ENCODE measurements around the gene COL28A1. TPM values are rescaled to one million over a fixed set of nuclear protein-coding genes. Genes with fewer than 3 reads are reported as not detected.
A peak's percentile ranks its signal among the peaks of the same experiment; 100 is the strongest.

COL28A1 gene
- under 1 TPM in 1 of 2 donors, not detected in 1; 0.09 TPM for total RNA-seq

DNA sequence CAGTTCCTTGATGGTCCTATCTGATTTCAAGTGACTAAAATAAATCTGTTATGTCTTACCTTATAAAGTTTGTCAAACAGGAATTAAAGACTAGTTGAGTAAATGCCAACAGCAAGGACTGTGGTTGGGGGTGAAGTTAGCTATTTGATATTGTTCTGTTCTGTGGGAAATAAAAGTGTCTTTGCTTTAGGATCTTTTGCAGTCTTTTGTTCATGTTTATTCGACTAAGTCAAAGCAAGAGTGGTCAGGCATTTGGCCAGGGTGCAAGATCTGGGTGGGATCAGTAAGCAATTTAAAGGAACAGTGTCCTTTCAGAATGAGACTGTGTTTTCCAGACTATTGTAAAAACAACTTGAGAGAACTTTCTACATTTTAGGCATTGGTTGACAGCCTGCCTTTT, at the start of gene COL28A1:
Gene COL28A1 (minus strand): TSS at position 183 of the 400 bp plus-strand sequence. CDS start 2,998 bp downstream, outside the sequence.
- Mint-ChIP-seq H3K9me3 (no peaks in the 10 kb centered on the region), H3K27ac (no peak within 1 kb of the TSS), H3K36me3 (no peaks in the 10 kb centered on the region)
- ATAC-seq (no peak), DNase-seq (ENCODE audit: low spot score in 2 of 2) (no peak)

DNA sequence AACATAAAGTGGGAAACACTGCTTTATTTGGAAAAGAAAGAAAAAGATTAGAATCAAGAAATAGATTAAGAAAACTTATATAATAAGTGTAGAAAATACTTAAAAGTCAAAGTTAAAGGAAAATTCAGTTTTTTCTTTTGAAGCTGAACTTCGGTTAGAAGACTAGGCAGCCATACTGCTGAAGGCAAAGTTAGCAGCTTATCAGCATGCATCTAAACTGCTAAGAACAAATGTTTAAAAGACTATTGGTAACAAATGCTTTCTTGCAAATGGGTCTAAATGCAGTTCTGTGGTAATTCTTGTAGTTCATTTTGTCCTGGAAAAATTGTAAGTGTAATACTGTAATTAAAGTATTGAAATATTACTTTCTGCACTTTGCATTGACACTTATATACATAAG, 49.0 kb upstream of the COL28A1 start:
- H3K27ac Mint-ChIP-seq = no peak overlapping the region
- H3K9me3 Mint-ChIP-seq = no peaks in the 10 kb centered on the region
- H3K36me3 Mint-ChIP-seq = peaks cover 0 to 7% of the 10 kb centered on the region in 2 donors
- ATAC-seq (no peak), DNase-seq (ENCODE audit: low spot score in 2 of 2) (no peak)

DNA sequence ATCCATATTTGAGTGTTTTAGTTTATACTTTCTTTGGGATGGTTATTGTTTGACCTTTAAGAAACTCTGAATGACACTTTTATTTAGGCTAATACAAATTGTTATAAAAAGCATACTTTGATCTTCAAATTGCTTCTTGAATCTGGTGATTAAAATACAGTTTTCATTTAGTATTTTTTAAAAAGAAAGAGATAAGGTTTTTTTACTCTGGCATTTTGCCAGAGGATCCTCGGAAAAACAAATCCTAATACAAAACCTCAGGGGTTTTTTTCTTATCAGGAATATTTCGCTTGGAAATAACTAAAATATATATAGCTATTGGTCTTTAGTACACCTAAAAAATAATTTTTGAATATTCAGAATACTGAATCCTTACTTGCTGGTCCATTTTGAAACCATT, 48.1 kb upstream of the COL28A1 start:
- no peak overlapping the region for H3K27ac Mint-ChIP-seq
- no peaks in the 10 kb centered on the region for H3K9me3 Mint-ChIP-seq
- H3K36me3 Mint-ChIP-seq = peaks cover 0 to 5% of the 10 kb centered on the region in 2 donors
- DNase-seq (ENCODE audit: low spot score in 2 of 2) (no peak), ATAC-seq (no peak)

DNA sequence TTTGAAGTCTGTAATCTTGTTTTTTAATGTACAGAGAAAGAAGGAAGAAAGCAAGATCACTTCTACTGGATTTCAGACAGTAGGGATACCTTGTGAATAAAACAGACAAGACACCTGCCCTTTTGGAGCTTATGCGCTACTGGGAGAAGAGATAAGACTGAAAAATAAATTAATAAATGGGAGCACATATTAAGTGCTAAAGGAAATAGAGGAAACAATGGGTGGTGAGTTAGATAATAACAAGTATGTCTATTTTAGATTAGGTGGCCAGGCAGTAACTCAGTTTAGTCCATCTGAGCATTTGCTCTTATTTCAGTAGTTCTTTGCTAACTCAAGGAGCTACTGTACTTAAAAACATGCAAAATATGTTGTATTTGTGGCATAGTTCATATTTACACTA, 46.9 kb upstream of the COL28A1 start:
- Mint-ChIP-seq H3K36me3 (peaks cover 0 to 5% of the 10 kb centered on the region in 2 donors), H3K27ac (no peak overlapping the region), H3K9me3 (no peaks in the 10 kb centered on the region)
- no peak for DNase-seq (ENCODE audit: low spot score in 2 of 2)
- no peak for ATAC-seq

DNA sequence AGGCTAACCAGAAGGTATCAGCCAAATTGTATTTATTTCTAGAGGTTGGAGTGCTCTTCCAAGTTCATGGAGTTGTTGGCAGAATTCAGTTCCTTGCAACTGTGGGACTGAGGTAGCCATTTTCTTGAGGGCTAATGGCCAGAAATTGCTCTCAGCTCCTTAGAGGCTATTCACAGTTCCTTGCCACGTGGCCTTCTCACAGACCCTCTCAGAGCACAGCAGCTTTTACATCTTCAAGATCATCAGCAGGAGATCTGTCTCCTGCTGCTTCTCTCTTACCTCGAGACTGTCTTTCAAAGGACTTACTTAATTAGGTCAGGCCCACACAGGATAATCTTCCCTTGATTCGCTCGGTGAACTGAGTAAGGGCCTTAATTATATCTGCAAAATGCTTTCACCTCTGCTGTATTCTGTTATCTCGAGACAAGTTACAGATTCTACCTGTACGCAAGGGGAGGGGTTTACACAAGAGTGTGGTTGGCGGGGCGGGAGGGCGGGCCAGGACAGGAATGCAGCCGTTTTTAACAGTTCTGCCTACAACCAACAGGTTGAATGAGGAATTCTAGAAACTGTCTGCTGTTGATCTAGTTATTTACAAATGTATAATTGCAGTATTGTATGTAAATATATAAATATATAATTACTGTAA, 46.0 kb upstream of the COL28A1 start:
- Mint-ChIP-seq H3K9me3 (no peaks in the 10 kb centered on the region), H3K36me3 (peaks cover 0 to 5% of the 10 kb centered on the region in 2 donors), H3K27ac (no peak overlapping the region)
- no peak for ATAC-seq
- DNase-seq (ENCODE audit: low spot score in 2 of 2) = no peak

DNA sequence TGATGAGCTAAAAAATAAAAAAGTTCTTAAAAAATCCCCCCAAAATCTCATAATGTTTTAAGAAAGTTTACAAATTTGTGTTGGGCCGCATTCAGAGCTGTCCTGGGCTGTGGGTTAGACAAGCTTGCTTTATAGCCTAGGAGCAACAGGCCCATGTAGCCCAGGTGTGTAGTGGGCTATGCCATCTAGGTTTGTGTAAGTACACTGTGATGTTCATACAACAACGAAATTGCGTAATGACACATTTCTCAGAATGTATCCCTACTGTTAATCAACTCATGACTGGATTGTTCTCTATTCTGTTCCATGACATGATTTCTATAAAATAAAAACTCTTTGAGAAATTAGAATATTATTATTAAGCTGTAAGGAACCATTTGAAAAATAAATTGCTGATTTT, 44.0 kb upstream of the COL28A1 start:
- peaks cover 0 to 5% of the 10 kb centered on the region in 2 donors for H3K36me3 Mint-ChIP-seq
- DNase-seq (ENCODE audit: low spot score in 2 of 2) (no peak), ATAC-seq (no peak)
- no peaks in the 10 kb centered on the region for H3K9me3 Mint-ChIP-seq
- no peak overlapping the region for H3K27ac Mint-ChIP-seq

DNA sequence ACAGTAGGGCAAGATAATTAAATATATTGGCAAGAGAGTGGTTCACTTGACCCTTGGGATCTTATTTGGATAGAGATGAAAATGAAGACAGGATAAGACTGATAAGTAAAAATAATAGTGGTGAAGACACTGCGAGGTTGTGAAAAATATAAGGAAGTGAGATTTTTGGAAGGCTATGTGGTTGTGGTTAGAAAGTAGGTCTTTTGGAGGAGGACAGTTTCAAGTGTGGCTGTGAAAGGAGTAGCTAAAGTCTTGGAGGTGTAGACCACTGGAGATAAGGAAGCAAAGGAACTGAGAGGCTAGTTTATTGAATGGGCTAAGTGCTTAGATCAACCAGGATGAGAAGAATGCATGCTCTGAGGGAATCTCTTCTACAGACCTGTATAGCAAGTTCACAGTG, 42.2 kb upstream of the COL28A1 start:
- no peak for ATAC-seq
- DNase-seq (ENCODE audit: low spot score in 2 of 2) = no peak
- Mint-ChIP-seq H3K27ac (no peak overlapping the region), H3K9me3 (no peaks in the 10 kb centered on the region), H3K36me3 (peaks cover 3 to 19% of the 10 kb centered on the region in 2 donors)

DNA sequence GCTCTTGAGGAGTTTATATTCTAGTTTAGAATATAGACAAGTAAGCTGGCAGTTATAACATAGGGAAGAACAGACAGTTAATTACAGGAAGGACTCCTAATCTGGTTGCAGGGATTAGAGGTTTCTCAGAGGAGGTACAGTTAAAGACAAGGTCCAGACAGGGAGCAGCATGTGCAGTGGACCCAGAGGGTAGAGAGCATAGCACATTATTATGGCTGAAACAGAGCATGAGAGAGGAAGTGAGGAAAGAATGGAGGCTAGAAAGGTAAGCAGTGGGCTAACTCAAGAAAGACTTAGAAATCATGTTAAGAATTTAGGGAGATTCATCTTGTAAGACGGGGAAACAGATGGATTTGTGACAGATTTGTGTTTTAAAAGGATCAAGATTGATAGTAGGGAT, 40.7 kb upstream of the COL28A1 start:
- peaks cover 6 to 19% of the 10 kb centered on the region in 2 donors for H3K36me3 Mint-ChIP-seq
- DNase-seq (ENCODE audit: low spot score in 2 of 2) (no peak), ATAC-seq (no peak)
- no peaks in the 10 kb centered on the region for H3K9me3 Mint-ChIP-seq
- H3K27ac Mint-ChIP-seq = no peak overlapping the region

DNA sequence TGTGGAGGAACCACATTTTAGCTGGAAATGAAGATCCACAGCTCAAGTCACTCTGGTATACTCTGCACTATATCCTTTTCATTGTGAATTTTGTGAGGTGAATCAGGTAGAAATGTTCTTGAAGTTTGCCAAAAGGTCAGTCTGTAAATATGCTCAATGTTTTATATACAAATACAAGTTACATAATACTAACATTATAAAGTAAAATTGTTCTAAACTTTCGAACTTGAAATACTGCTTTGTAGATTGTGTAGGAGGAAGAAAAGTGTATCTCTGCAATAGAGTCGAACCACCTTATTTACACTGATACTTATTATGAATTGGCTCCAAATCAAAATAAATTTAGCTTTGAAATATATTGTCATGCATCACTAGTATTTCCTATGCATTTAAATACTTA, 38.0 kb upstream of the COL28A1 start:
- H3K9me3 Mint-ChIP-seq = no peaks in the 10 kb centered on the region
- ATAC-seq = no peak
- DNase-seq (ENCODE audit: low spot score in 2 of 2) = no peak
- peaks cover 22 to 41% of the 10 kb centered on the region in 2 donors for H3K36me3 Mint-ChIP-seq
- no peak overlapping the region for H3K27ac Mint-ChIP-seq

DNA sequence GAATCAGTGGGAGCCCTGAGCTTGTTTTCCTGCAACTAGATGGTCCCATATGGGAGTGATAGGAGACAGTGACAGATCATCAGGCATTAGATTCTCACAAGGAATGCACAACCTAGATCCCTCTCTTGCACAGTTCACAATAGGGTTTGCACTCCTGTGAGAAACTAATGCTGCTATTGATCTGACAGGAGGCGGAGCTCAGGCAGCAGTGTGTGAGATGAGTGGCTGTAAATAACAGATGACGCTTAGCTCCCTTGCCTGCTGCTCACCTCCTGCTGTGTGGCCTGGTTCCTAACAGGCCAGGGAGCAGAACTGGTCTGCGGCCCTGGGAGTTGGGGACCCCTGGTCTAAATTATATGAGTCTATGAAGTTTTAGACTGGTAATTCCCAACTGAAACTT, 34.9 kb upstream of the COL28A1 start:
- Mint-ChIP-seq H3K9me3 (no peaks in the 10 kb centered on the region), H3K36me3 (peaks cover 22 to 51% of the 10 kb centered on the region in 2 donors), H3K27ac (no peak overlapping the region)
- DNase-seq (ENCODE audit: low spot score in 2 of 2) (no peak), ATAC-seq (no peak)

DNA sequence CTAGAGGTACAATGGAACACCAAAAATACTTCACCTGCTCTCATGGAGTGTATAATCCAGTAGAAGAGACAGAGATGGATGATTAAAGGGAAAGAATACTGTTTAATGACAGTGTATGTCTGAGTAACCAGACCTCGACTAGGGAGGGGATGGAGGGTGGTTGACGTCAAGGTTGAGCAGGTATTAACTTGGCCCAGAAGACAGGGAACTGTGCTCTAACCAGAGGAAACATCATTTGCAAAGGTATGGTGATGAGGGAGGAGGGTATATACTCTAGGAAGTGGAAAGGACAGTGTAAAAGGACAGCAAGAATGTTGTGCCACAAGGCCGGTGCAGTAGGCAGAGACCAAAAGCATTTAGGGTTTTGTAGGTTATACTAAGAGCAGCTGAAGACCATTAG, 33.9 kb upstream of the COL28A1 start:
- ATAC-seq (no peak), DNase-seq (ENCODE audit: low spot score in 2 of 2) (no peak)
- Mint-ChIP-seq H3K36me3 (peaks cover 22 to 51% of the 10 kb centered on the region in 2 donors), H3K27ac (peak overlapping the region; percentile 77 to 93), H3K9me3 (no peaks in the 10 kb centered on the region)

DNA sequence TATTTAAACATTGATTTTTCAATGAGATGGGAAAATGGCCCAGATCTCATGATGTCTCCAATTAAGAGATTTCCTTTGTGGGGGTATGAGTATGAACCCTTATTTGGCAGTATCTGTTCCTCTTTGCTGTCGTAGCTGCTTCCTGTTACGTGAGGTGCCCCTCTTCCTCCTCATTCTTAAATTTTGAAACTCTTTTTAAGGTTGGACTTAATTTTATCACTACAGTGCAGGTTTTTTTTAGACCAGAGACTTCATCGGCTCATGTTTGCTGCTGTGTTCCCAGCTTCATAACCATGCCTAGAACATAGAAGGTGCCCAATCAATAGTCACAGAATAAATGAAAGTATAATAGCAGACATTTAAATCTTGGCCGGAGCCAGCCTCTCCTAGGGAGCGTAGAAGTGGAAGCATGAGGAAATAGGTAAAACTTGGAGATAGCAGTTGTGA, 33.4 kb upstream of the COL28A1 start:
- H3K36me3 Mint-ChIP-seq = peaks cover 22 to 47% of the 10 kb centered on the region in 2 donors
- no peaks in the 10 kb centered on the region for H3K9me3 Mint-ChIP-seq
- no peak for DNase-seq (ENCODE audit: low spot score in 2 of 2)
- no peak for ATAC-seq
- peak overlapping the region; percentile 77 to 93 for H3K27ac Mint-ChIP-seq

DNA sequence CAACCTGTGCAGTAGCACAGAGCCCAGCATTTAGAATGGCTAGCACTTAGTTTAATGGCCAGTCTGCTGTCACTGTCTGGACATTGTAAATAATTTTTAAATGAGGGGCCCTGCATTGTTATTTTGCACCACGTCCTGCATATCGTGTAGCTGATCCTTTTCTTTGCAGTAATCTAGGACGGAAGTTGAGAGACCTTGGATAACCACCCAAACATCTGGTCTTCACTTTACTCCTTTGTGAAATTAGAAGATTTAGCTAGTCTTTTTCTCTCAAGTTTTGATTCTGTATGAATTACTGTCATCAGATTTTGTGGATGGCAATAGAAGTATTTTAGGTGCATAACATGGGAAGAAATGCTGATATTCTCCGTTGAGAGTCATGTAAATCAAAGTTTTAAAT, 32.9 kb upstream of the COL28A1 start:
- H3K27ac Mint-ChIP-seq = peak overlapping the region; percentile 15 to 77

DNA sequence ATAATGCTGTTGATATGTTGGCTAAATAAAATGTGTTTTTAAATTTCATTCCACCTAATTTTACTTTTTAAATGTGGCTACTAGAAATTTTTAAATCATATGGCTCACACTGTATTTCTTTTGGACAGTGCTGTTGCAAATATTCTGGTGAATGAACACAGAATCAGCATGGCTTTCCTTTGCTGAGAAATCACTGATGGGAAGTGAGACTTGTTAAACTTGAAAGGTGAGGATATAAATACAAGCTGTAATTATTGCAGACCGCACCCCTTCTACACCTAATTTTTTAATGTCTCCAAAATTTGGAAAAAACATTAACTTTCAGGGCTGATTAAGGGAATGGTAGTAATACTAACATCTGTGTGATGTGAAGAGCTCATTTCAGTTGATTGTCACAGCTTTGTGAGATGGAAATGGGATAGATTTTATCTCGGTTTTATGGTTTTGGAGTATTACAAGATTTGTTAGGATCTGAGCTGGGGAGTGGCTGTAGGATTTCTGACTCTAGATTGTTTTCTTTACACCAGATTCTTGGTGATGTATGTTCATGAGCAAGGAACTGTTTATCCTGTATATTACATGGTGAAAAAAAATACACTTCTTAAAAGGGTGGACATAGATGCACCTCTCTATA, 32.3 kb upstream of the COL28A1 start:
- H3K36me3 Mint-ChIP-seq = peaks cover 20 to 37% of the 10 kb centered on the region in 2 donors
- H3K27ac Mint-ChIP-seq = peak overlapping the region; percentile 6 to 77
- ATAC-seq (no peak), DNase-seq (ENCODE audit: low spot score in 2 of 2) (no peak)
- H3K9me3 Mint-ChIP-seq = no peaks in the 10 kb centered on the region

More for the DNA sequence above, 32.9 kb upstream of the COL28A1 start:
- ATAC-seq (no peak), DNase-seq (ENCODE audit: low spot score in 2 of 2) (no peak)
- Mint-ChIP-seq H3K36me3 (peaks cover 22 to 43% of the 10 kb centered on the region in 2 donors), H3K9me3 (no peaks in the 10 kb centered on the region)

DNA sequence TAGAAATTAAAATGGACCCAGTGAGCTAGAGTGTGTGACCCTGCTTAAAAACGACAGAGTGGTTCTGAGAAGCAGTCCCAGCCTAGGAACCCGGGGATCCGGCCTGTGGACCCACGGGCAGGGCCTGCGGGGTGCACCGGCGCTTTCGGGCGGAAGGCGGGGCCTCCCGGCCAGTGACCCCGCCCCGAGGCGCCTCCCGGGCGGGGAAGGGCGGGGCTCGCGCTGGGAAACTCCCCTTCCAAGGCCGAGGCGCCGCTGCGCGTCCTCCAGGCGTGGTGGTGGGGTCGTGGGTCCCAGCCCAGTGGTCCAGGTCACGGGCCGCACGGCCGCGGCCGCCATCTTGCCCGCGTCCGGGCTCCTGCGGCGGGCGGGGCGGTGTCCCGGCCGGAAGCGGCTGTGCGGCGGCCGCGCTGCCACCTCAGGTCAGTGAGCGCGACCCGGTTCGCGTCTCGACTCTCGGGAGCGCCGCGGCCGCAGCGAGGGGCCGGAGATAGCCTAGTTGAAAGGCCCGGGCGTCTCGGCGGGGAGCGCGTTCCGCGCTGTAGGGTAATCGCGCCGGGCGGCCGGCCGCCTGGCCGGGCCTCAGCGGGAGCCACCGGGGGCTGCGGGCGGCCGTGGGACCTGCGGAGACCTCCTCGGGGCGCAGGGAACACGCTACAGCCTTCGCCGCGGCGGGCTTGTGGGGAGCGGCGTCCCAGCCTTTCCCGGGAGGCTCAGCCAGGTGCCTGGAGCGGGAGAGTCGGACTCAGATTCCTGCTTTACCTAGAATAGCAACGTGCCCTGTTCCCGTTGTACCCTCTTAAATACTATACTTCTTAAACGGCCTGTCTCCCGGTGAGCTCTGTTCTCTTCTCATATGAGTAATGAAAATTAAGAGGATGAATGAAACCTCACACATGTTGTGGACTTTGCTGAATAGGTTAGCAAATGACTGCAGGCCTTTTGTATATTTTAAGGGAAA, 31.3 kb upstream of the COL28A1 start, which contains the start of gene MIOS:
Gene MIOS (plus strand): TSS at position 234 of the 961 bp plus-strand sequence. CDS start 5,592 bp downstream, outside the sequence.
- DNase-seq (ENCODE audit: low spot score in 2 of 2) (peak; percentile 86 to 87), ATAC-seq (peak; percentile 82 to 90)
- Mint-ChIP-seq H3K36me3 (peaks cover 16 to 32% of the 10 kb centered on the region in 2 donors), H3K9me3 (no peaks in the 10 kb centered on the region), H3K27ac (peak within 1 kb of the TSS; percentile 51 to 77)

DNA sequence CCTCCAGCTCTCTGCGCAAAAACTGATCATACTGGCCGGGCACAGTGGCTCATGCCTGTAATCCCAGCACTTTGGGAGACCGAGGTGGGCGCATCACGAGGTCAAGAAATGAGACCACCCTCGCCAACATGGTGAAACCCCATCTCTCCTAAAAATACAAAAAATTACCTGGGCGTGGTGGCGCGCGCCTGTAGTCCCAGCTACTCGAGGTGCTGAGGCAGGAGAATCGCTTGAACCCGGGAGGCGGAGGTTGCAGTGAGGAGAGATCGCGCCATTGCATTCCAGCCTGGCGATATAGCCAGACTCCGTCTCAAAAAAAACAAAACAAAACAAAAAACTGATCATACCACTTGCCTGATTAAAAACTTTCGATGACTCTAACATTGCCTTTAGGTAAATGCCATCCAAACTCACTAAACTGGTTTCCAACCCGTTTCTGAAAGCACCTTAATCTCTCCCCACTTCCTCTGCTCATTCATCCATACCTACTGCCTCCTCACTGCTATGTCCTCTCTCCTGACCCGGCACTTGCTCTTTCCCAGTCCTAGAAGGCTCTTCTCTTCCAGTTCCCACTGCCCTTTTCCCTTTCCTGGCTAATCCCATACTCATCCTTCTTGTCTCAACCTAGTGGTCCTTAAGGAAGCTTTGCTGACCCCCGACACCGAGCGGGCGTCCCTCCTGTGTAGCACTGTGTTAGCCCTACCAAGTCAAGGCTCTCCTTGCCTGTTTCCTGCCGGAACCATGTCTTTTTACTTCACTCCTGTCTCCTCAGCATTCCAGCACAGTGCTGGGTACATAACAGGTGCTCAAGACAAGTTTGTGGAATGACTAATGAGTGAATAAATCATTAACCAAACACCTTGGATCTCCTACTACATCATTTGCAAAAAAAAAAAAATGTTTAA, 30.3 kb upstream of the COL28A1 start:
- peak; percentile 11 to 14 for ATAC-seq
- Mint-ChIP-seq H3K27ac (no peak overlapping the region), H3K9me3 (no peaks in the 10 kb centered on the region), H3K36me3 (peaks cover 16 to 32% of the 10 kb centered on the region in 2 donors)
- DNase-seq (ENCODE audit: low spot score in 2 of 2) = peak in 1 of 2 donors; percentile 22
